Subcutaneous adipose tissue (tissue), 4 donors: ENCODE measurements around the gene PLCB1. TPM values are rescaled to one million over a fixed set of nuclear protein-coding genes. Genes with fewer than 3 reads are reported as not detected.

Source experiments
- CTCF ChIP-seq: fragments of 450-650 bp; IDR thresholded peaks from one replicate; pipeline ENCODE4 v1.5.1; 2016; ENCODE audit warnings: low read depth, mild to moderate bottlenecking, control low read depth, antibody characterized with exemption, moderate library complexity
- total RNA-seq, 4 donors: library from RNA; depleted of rRNA; stranded (reverse); fragments of >200 nt; gene quantifications; one replicate each; pipeline ENCODE4 v1.1.0, GENCODE V29; 2016

The PLCB1 gene
- total RNA-seq, 4 donors from 2014 or later = 14.1 to 26.7 (median 18.4) TPM

DNA sequence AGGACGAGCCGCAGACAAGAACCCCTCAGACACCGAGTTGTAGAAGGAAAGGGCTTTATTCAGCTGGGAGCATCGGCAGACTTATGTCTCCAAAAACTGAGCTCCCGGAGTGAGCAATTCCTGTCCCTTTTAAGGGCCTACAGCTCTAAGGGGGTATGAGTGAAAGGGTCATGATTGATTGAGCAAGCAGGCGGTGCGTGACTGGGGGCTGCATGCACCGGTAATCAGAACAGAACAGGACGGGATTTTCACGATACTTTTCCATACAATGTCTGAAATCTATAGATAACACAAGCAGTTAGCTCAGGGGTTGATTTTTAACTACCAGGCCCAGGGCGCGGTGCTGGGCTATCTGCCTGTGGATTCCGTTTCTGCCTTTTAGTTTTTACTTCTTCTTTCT is 710.5 kb downstream of the PLCB1 start:
- TF ChIP-seq CTCF = no peak

DNA sequence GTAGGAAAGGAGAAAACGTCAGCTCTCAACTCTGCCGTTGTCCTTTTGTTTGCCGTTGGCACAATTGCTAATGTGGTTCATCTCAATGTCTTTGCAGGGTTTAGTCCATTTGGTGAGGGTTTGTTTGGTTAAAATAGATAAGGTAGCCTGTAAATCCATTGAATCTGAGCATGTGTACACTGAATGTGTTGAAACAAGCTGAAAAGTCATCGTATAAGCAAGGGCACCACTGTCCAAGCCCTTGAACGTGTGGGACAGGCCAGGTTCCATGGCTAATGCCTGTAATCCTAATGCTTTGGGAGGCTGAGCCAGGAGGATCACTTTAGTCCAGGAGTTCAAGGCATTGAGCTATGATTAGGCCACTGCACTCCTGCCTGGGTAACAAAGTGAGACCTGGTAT is 712.1 kb downstream of the PLCB1 start:
- TF ChIP-seq CTCF = no peak

DNA sequence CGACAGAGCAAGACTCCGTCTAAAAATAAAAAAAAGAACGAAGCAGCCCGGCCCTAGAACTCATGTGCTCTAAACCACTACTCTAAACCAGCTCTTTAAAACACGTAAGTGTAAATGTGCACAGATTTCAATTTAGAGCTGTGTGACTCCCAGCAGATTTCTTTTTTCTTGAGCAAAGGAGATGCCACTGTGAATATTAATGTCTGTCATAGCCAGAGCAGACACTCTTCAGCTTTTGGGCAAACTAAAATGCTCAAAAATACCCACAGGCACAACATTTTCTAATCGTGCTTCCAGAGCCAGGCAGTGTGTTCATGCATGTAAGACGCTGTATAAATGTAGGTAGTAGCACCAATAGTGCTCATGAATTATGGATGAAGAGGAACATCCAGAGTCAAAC is 717.9 kb downstream of the PLCB1 start:
- TF ChIP-seq CTCF = no peak

- no peak for TF ChIP-seq CTCF
Measured at GRCh38 chr20:8851446-8851845, 719.4 kb downstream of the PLCB1 start.

DNA sequence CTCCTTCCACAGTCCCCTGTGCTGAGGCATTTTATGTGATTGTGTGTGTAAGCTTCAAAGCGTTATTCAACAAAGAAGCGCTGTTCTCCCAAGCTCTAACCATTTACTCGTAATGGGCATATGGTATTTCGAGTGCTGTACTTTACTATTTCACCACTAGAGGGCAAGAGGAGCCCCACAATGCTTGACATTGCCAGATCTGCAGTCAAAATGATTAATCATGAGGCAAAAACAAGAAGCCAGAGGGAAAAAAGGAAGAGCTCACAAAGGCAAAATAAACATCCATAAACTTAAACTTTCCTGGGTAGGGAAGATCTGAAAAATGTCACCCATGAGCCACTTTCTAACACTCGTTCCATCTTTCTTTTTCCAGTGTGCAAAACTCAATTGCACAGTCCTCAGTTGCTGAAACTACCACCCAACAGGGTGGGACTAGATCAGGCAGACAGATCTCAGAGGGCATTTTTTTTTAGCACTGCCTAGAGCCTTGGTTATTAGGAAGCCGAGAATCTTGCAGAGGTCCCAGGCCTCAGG is 721.8 kb downstream of the PLCB1 start:
- TF ChIP-seq CTCF = no peak

- no peak for TF ChIP-seq CTCF
Measured at GRCh38 chr20:8854571-8854970, 722.5 kb downstream of the PLCB1 start.

DNA sequence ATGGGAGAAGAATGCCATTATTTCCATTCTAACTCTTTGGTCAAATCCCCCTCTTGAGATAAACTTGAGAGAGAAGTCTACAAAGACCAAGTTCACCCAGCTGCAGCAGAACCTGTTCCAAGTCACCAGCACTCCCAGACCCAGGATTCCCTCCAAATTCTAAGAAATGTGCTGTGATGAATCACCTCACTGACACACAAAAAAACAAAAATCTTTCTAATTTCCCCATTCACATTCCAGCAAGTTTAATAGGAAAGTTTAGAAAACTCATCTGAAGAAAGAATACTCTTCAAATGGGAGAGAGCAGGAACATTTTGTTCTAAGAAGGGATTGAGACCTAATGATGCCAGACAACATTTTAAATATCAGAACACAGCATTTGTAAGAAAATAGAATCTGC is 723.2 kb downstream of the PLCB1 start:
- TF ChIP-seq CTCF = no peak

DNA sequence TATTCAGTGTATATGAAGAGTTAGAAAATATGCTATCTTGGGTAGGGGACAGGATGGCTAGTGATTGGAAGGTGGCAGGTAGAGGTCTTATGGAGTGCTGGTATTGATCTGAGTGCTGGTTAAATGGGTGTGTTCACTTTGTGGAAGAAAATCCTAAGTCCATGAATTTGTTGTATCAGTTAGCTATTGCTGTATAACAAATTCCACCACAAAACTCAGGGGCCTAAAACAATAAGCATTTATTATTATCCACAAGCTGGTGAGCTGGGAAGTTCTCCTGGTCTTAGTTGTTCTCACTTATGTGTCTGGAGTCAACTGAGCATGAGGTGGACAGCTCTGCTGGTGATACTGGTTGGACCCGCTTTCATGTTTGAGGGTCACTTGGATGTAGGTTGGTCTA is 724.6 kb downstream of the PLCB1 start:
- no peak for TF ChIP-seq CTCF
